Measurements from ENCODE around the gene ZNF680.
"Not testable (repeated sequence)": the region's sequence is repeated elsewhere in the genome, so short reads cannot be mapped to it uniquely, and the experiment has no call there.

The ZNF680 gene

GRCh38 chr7:64555046-64555445 is 7.8 kb downstream of the ZNF680 start:
- FAIRE-seq = no peak

GRCh38 chr7:64554188-64554587 is 8.7 kb downstream of the ZNF680 start:
- FAIRE-seq = not testable (repeated sequence)

GRCh38 chr7:64551375-64552142 is 11.3 kb downstream of the ZNF680 start:
- FAIRE-seq = no peak

GRCh38 chr7:64544010-64544409 is 18.9 kb downstream of the ZNF680 start:
- no peak for FAIRE-seq

- FAIRE-seq = no peak
Measured at GRCh38 chr7:64541438-64542359, 21.2 kb downstream of the ZNF680 start.

GRCh38 chr7:64533756-64534155 is 29.1 kb downstream of the ZNF680 start:
- no peak for FAIRE-seq

GRCh38 chr7:64528770-64529169 is 34.1 kb downstream of the ZNF680 start:
- no peak for FAIRE-seq

GRCh38 chr7:64521409-64521984 is 41.4 kb downstream of the ZNF680 start:
- no peak for FAIRE-seq

- no peak for FAIRE-seq
Measured at GRCh38 chr7:64516451-64516850, 46.4 kb downstream of the ZNF680 start.

- no peak for FAIRE-seq
Measured at GRCh38 chr7:64515781-64516180, 47.1 kb downstream of the ZNF680 start.

GRCh38 chr7:64515330-64515729 is 47.5 kb downstream of the ZNF680 start:
- FAIRE-seq = no peak

GRCh38 chr7:64509583-64509982 is 53.3 kb downstream of the ZNF680 start:
- no peak for FAIRE-seq

GRCh38 chr7:64504581-64505120 is 58.2 kb downstream of the ZNF680 start:
- FAIRE-seq = no peak

- FAIRE-seq = no peak
Measured at GRCh38 chr7:64498270-64498669, 64.6 kb downstream of the ZNF680 start.

- FAIRE-seq = no peak
Measured at GRCh38 chr7:64494912-64495461, 67.9 kb downstream of the ZNF680 start.

- no peak for FAIRE-seq
Measured at GRCh38 chr7:64485623-64486022, 77.2 kb downstream of the ZNF680 start.

Data from A204.1 (cell line).